ENCODE data around the gene AP3D1.
A peak's percentile ranks its signal among the peaks of the same experiment; 100 is the strongest.

Gene AP3D1

DNA sequence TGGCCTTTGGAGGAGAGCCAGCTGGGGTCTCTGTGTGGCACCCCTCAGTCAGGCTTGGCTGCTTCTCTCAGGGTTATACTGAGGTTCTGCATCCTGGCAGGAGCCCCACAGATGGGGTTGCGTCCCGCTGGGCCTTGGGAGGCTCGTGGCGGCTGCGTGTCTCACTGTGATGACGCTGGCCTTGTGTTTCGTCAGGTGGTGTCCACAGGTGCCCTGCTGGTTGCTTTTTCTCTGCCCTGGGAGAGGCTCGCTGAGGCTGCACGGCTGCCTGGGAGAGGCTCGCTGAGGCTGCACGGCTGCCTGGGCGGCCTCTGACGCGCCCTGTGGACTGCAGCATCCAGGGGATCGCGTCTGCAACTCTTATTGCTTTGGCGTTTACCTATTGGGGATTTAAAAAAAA lies 27.7 kb upstream of the AP3D1 start:
- H3K4me1 ChIP-seq (ENCODE audit: insufficient read depth, low read length) = no peaks in the 10 kb centered on the region
- no peaks in the 10 kb centered on the region for H3K27me3 ChIP-seq (ENCODE audit: insufficient read depth, low read length)
- no peak overlapping the region for H3K4me3 ChIP-seq (ENCODE audit: low read length)
- H3K36me3 ChIP-seq (ENCODE audit: insufficient read depth, low read depth, low read length) = 0 out of 2 replicates have a peak, but pooled peaks cover 8% of the 10 kb centered on the region
- H3K9ac ChIP-seq (ENCODE audit: low read depth, low read length) = no peak overlapping the region
- no peaks in the 10 kb centered on the region for H3K9me3 ChIP-seq (ENCODE audit: insufficient read depth, low read depth, low read length)
- H3K27ac ChIP-seq (ENCODE audit: low read length) = no peak overlapping the region

- H3K36me3 ChIP-seq (ENCODE audit: insufficient read depth, low read depth, low read length) = 0 out of 2 replicates have a peak, but pooled peaks cover 8% of the 10 kb centered on the region
- H3K27me3 ChIP-seq (ENCODE audit: insufficient read depth, low read length) = no peaks in the 10 kb centered on the region
- no peak overlapping the region for H3K9ac ChIP-seq (ENCODE audit: low read depth, low read length)
Observed at GRCh38 chr19:2176337-2176994, 25.1 kb upstream of the AP3D1 start.

GRCh38 chr19:2175742-2176141 lies 24.4 kb upstream of the AP3D1 start:
- Histone ChIP-seq H3K27me3 (ENCODE audit: insufficient read depth, low read length) (no peaks in the 10 kb centered on the region), H3K4me3 (ENCODE audit: low read length) (no peak overlapping the region), H3K4me1 (ENCODE audit: insufficient read depth, low read length) (peaks cover 6% of the 10 kb centered on the region; the same call in 1 of the 2 replicates), H3K9ac (ENCODE audit: low read depth, low read length) (no peak overlapping the region), H3K36me3 (ENCODE audit: insufficient read depth, low read depth, low read length) (0 out of 2 replicates have a peak, but pooled peaks cover 3% of the 10 kb centered on the region), H3K9me3 (ENCODE audit: insufficient read depth, low read depth, low read length) (no peaks in the 10 kb centered on the region), H3K27ac (ENCODE audit: low read length) (no peak overlapping the region)

More at GRCh38 chr19:2176337-2176994, 25.1 kb upstream of the AP3D1 start:
- Histone ChIP-seq H3K4me1 (ENCODE audit: insufficient read depth, low read length) (peaks cover under 1% of the 10 kb centered on the region; the same call in 1 of the 2 replicates), H3K9me3 (ENCODE audit: insufficient read depth, low read depth, low read length) (no peaks in the 10 kb centered on the region), H3K4me3 (ENCODE audit: low read length) (no peak overlapping the region), H3K27ac (ENCODE audit: low read length) (no peak overlapping the region)

GRCh38 chr19:2173767-2174577 lies 22.6 kb upstream of the AP3D1 start:
- Histone ChIP-seq H3K36me3 (ENCODE audit: insufficient read depth, low read depth, low read length) (no peaks in the 10 kb centered on the region), H3K27me3 (ENCODE audit: insufficient read depth, low read length) (no peaks in the 10 kb centered on the region), H3K9me3 (ENCODE audit: insufficient read depth, low read depth, low read length) (no peaks in the 10 kb centered on the region), H3K27ac (ENCODE audit: low read length) (no peak overlapping the region), H3K4me1 (ENCODE audit: insufficient read depth, low read length) (peaks cover 15% of the 10 kb centered on the region), H3K9ac (ENCODE audit: low read depth, low read length) (no peak overlapping the region), H3K4me3 (ENCODE audit: low read length) (no peak overlapping the region)

DNA sequence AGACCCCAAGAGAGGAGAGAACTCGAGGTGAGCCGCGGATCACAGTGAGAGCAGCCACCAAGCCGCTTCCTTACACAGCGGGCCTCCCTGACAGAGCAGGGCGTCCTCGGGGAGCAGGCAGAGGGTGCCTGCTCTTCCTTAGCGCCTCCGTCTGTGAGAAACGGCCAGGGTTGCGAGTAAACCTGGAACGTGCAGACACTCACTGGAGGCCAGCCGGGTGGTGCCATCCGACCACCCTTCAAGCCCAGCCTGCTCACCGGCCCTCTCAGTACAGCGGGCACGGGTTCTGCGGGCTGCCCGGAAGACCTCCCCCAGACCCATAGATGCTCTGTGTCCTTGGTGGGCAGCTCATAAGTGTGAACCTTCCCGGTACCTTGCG lies 22.0 kb upstream of the AP3D1 start:
- no peaks in the 10 kb centered on the region for H3K27me3 ChIP-seq (ENCODE audit: insufficient read depth, low read length)
- H3K4me1 ChIP-seq (ENCODE audit: insufficient read depth, low read length) = peaks cover 15% of the 10 kb centered on the region
- H3K4me3 ChIP-seq (ENCODE audit: low read length) = no peak overlapping the region

DNA sequence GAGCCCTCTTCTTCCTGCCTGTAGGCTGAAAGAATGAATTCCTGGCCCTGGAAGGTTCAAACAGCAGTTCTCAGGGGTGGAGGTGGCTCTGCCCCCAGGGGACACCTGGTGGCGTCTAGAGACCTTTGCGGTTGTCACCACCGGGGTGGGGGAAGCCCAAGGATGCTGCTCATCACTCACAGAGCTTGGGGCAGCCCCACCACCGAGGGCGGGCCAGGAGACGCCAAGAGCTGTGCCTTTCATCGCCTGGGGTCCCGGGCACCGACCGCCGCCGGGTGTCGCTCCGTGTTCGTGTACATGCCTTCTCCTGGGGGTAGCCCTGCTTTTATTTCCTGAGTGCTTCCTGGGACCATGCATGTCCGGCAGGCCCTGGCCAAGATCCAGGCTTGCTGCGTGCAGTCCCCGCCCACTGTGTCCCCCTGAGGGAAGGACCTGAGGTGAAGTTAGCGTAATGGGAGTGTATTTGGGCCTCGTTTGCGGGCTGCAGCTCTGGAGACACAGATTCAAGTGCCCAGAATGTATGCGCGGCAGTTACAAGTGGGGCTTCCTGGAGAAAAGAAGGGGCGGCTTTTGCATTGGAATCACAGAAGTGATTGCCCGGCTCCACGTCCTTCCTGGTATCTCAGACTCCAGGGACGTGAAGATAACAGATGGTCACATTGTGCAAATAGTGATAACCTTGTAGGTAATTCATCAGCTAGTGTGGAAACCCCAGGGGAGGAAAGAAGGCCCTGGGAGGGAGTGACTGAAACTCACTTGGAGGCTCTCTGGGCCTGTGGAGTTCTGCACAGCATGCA lies 20.2 kb upstream of the AP3D1 start:
- Histone ChIP-seq H3K4me1 (ENCODE audit: insufficient read depth, low read length) (peaks cover 15% of the 10 kb centered on the region), H3K9me3 (ENCODE audit: insufficient read depth, low read depth, low read length) (no peaks in the 10 kb centered on the region), H3K36me3 (ENCODE audit: insufficient read depth, low read depth, low read length) (no peaks in the 10 kb centered on the region), H3K9ac (ENCODE audit: low read depth, low read length) (no peak overlapping the region; the same call in 1 of the 2 replicates), H3K4me3 (ENCODE audit: low read length) (no peak overlapping the region), H3K27me3 (ENCODE audit: insufficient read depth, low read length) (no peaks in the 10 kb centered on the region), H3K27ac (ENCODE audit: low read length) (no peak overlapping the region)

More for the DNA sequence above, 22.0 kb upstream of the AP3D1 start:
- Histone ChIP-seq H3K27ac (ENCODE audit: low read length) (no peak overlapping the region), H3K9ac (ENCODE audit: low read depth, low read length) (no peak overlapping the region), H3K9me3 (ENCODE audit: insufficient read depth, low read depth, low read length) (no peaks in the 10 kb centered on the region), H3K36me3 (ENCODE audit: insufficient read depth, low read depth, low read length) (no peaks in the 10 kb centered on the region)

DNA sequence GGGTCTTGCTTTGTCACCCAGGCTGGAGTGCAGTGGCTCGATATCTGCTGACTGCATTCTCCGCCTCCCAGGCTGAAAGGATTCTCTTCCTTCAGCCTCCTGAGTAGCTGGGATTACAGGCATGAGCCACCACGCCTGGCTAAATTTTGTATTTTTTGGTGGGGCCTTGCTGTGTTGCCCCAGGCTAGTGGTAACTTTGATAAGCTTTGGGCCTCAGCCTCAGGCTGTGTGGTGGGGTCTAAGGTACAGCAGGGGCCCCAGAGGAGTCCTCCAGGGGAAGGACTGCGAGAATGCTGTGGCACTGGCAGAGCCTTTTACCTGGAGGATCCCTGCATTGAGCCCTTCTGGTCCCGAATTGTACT lies 19.6 kb upstream of the AP3D1 start:
- Histone ChIP-seq H3K36me3 (ENCODE audit: insufficient read depth, low read depth, low read length) (no peaks in the 10 kb centered on the region), H3K9me3 (ENCODE audit: insufficient read depth, low read depth, low read length) (no peaks in the 10 kb centered on the region), H3K4me1 (ENCODE audit: insufficient read depth, low read length) (peaks cover 15% of the 10 kb centered on the region), H3K27ac (ENCODE audit: low read length) (no peak overlapping the region), H3K4me3 (ENCODE audit: low read length) (peak overlapping the region; percentile 36), H3K27me3 (ENCODE audit: insufficient read depth, low read length) (no peaks in the 10 kb centered on the region), H3K9ac (ENCODE audit: low read depth, low read length) (peak overlapping the region; percentile 40; the same call in 1 of the 2 replicates)

GRCh38 chr19:2170219-2170618 lies 18.9 kb upstream of the AP3D1 start:
- no peaks in the 10 kb centered on the region for H3K9me3 ChIP-seq (ENCODE audit: insufficient read depth, low read depth, low read length)
- H3K4me3 ChIP-seq (ENCODE audit: low read length) = peak overlapping the region; percentile 36
- no peaks in the 10 kb centered on the region for H3K36me3 ChIP-seq (ENCODE audit: insufficient read depth, low read depth, low read length)
- H3K27ac ChIP-seq (ENCODE audit: low read length) = peak overlapping the region; percentile 37
- H3K4me1 ChIP-seq (ENCODE audit: insufficient read depth, low read length) = peaks cover 15% of the 10 kb centered on the region
- H3K27me3 ChIP-seq (ENCODE audit: insufficient read depth, low read length) = no peaks in the 10 kb centered on the region
- H3K9ac ChIP-seq (ENCODE audit: low read depth, low read length) = peak overlapping the region; percentile 40; the same call in 1 of the 2 replicates

GRCh38 chr19:2168619-2169424 lies 17.5 kb upstream of the AP3D1 start:
- H3K4me1 ChIP-seq (ENCODE audit: insufficient read depth, low read length) = peaks cover 15% of the 10 kb centered on the region
- H3K4me3 ChIP-seq (ENCODE audit: low read length) = no peak overlapping the region
- H3K36me3 ChIP-seq (ENCODE audit: insufficient read depth, low read depth, low read length) = no peaks in the 10 kb centered on the region
- H3K9me3 ChIP-seq (ENCODE audit: insufficient read depth, low read depth, low read length) = no peaks in the 10 kb centered on the region
- no peak overlapping the region for H3K9ac ChIP-seq (ENCODE audit: low read depth, low read length)
- H3K27ac ChIP-seq (ENCODE audit: low read length) = no peak overlapping the region
- H3K27me3 ChIP-seq (ENCODE audit: insufficient read depth, low read length) = no peaks in the 10 kb centered on the region

DNA sequence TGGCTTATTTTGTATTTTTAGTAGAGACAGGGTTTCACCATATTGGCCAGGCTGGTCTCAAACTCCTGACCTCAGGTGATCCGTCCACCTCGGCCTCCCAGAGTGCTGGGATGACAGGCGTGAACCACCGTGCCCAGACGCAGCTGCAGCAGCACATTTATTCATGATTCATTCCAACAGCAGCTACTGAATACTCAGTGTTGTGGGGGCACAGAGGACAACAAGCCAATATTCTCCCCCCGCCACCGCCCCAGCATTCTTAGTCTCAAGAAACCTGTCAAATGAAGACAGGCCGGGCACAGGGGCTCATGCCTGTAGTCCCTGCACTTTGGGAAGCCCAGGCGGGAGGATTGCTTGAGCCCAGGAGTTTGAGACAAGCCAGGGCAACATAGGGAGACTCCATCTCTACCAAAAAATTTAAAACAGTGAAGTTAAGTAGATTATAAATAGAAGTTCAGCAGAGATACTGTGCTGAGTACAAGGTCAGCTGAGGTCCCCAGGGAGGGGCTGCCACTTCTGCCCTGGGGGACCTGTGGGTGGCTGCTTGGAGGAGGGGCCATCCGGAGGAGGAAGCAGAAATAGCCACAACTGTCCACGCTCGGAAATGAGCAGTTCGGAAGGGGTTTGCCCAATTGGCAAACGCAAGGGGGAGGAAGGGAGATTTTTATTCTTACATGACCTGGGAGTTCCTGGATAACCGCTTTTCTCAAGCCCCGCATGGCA lies 16.7 kb upstream of the AP3D1 start:
- no peaks in the 10 kb centered on the region for H3K27me3 ChIP-seq (ENCODE audit: insufficient read depth, low read length)
- peaks cover 15% of the 10 kb centered on the region for H3K4me1 ChIP-seq (ENCODE audit: insufficient read depth, low read length)
- no peaks in the 10 kb centered on the region for H3K9me3 ChIP-seq (ENCODE audit: insufficient read depth, low read depth, low read length)
- H3K27ac ChIP-seq (ENCODE audit: low read length) = no peak overlapping the region
- no peak overlapping the region for H3K4me3 ChIP-seq (ENCODE audit: low read length)
- no peak overlapping the region for H3K9ac ChIP-seq (ENCODE audit: low read depth, low read length)
- H3K36me3 ChIP-seq (ENCODE audit: insufficient read depth, low read depth, low read length) = no peaks in the 10 kb centered on the region
